GM19023 (cell line): ENCODE results near the gene PIEZO1.

ENCODE experiments used
- ATAC-seq: cut with Tn5 transposase; IDR thresholded peaks from one replicate; pipeline ENCODE4 v1.9.1; 2021; ENCODE audit warnings: mild to moderate bottlenecking, moderate library complexity; ENCODE audit not compliant: unreplicated experiment

PIEZO1 gene

DNA sequence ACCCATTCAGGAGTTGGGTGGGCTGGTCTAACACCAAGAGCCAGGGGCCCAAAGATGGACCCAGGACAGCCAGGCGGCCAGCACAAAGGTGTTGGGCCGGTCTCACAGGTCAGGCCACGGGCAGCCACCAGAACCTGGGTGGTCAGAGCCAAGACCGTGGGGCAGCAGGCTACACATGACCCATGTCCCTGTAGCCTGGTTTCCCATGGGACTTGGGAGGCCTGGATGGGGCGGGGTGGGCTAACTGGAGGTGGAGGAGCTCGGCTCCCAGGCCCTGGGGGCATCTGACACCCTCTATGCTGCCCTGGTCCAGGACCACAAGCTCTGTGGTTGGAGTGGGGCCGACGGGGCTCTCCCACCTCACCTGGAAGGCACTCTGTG lies 61.5 kb downstream of the PIEZO1 start:
- no peak for ATAC-seq

DNA sequence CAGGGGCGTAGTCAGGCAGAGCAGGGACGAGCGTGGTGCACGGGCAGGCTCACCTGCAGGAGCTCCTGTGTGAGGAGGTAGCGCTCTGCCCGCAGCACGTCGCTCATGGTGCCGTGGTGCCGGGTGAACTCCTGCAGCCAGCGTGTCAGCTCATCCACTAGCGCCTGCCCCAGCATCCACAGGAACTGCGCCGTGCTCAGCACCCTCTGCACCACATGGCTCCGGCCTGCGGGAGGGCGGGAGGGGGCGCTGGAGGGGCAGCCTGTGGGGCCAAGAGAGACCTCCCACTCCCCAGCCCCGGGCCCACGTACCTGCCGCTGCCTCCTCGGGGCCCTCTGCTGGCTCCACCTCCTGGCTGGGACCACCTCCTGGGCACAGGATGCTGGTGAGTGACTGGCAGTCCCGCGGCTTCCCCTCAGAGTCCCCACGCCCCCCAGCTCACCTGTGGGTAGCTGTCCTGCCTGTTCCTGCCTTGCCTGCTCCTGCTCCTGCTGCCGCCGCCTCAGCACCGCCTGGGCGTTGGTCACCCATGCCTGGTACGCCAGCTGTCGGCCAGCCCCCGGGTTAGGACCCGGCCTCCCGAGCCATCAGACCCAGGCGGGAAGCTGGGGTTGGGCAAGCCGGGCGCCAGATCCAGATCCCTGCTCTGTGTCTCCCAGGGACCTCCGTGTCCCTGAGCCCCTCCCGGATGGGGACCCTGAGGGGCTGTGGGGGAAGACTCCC lies 62.1 kb downstream of the PIEZO1 start:
- no peak for ATAC-seq

DNA sequence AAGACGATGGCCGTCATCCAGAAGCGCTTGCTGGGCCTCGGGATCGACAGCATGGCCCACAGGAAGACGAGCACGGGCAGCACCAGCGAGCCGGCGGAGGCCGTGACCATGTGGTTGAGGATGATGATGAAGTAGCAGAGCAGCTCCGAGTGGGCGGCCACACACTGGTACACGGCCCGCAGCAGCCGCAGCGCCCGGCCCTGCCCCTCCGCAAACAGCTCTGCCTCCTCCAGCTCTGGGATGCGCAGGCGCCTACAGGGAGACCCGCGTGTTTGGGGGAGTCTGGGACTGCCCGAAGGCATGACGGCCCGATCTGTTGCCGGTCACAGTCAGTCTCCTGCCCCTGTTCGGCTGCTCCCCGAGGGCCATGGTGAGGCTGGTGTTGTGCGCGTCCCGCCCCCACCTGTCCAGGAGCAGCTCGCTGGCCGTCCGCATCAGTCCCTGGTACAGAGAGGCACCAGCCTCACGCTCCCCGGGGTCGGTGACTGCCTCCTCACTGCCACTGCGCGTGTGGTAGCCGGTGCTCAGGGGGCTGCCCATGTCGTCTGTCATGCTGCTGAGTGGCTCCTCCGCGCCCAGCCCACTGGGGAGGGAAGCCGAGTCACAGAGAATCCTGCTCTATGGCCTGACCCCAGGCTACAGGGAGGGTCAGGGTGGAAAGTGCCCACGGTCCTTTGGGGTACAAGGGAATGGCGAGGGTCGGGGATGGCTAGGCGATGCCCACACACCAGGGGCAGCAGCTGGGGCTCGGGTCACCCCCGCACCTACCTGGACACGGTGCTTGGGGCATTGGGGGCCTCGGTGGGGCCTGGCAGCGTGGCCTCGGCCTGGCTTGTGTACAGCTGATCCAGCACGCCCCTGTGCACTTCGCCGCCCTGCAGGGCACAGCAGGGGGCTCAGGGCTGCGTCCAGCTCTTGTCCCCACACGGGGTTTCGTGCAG lies 62.9 kb downstream of the PIEZO1 start:
- no peak for ATAC-seq

DNA sequence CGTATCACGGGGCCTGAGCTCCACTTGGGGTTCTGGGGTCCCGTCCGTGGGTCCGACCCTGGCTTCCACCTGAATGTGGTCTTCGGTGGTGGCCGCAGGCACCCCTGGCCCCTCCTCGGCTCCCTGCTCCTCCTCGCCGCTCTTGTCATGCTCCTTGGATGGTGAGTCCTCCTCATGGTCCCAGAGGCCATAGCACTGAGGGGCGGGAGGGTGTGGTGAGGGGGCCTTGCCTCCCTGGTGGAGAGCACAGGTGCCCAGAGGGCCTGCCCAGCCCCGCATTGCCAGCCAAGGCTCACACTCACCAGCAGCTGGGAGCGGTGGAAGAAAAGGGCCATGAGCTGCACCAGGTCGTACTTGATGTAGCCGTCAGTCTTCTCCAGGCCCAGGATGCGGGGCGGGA lies 63.8 kb downstream of the PIEZO1 start:
- no peak for ATAC-seq

DNA sequence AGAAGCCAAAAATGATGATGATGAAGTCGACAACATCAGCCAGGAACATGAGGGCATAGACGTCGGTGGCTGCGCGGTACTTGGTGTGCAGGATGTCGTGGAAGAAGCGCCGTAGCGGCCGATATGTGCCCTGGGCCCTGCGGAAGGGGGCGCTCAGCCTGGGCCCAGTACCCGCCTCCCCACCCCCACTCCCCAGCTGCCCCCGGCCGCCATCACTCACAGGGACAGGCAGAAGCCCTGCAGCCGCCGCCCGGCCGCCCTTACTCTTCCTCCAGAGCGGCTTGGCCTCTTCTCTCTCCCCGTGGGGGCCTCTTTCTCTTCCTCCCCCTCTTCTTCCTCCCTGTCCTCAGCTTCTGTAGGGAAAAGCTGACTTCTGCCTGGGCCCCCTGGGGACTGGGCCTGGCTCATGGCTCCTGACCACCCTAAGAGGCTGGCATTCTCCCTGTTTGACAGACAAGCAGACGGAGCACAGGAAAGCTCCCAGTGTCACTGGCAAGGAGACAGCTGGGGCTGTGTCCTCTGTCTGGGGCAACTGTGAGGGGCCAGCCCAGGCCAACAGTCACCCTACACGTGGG lies 64.5 kb downstream of the PIEZO1 start:
- ATAC-seq = no peak

DNA sequence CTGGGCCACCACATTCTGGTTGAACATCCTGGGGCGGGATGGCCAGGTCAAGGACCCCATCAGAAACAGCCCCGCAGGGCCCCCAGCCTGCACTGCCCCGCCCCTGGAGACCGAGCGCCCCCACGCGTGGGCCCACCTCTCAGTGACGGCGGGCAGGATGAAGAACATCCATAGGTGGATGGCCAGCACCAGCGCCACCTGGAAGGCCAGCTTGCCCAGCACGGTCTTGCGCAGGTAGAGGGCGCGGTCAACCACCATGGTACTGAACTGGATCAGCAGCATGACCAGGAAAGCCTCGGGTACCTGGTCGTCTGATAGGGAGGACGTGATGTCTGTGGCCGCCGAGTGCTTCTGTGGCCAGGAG lies 65.1 kb downstream of the PIEZO1 start:
- no peak for ATAC-seq

DNA sequence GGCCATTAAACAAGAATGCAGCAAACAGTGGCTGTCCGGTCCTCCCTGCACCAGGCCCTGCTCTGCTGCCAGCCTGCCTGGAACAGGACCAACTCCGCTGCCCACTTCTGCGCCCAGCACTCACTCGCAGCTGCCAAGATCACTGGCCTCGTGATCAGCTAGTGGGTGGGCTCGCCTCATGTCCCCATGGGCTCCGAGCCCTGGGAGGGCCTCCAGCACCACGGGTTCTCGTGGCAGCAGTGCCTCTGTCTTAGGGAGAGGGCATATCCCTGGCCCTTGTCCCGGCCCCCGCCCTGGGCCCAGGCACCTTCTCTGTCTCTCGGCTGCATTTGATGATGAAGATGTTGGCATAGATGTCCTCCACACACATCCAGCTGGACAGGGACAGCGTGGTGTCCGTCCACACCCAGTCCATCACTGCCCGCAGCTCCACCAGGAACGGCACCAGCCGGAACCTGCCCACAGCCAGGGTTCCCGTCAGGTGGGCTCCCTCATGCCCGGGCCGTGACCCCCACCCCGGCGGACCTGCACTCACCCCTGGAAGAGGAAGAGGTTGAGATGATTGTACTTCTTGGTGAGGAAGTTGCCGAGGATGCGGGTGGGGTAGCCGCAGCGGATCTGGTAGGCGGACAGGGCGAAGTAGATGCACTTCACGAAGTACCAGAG lies 65.6 kb downstream of the PIEZO1 start:
- ATAC-seq = no peak

DNA sequence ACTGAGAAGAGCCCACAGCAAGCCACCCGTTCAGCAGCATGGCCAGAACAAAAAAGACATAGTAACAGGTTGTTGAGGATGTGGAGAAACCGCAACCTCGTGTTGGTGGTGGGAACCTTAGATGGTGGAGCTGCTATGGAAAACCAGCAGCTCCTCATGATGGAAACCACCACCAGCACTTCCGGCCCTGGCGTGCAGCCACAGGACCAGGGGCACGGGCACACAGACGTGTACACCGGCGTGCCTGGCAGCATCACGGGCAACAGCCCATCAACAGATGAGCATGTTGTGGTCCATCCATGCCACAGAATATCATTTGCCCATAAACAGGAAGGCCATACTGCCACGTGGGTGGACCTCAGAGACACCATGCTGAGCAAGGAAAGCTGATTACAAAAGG lies 66.8 kb downstream of the PIEZO1 start:
- no peak for ATAC-seq

DNA sequence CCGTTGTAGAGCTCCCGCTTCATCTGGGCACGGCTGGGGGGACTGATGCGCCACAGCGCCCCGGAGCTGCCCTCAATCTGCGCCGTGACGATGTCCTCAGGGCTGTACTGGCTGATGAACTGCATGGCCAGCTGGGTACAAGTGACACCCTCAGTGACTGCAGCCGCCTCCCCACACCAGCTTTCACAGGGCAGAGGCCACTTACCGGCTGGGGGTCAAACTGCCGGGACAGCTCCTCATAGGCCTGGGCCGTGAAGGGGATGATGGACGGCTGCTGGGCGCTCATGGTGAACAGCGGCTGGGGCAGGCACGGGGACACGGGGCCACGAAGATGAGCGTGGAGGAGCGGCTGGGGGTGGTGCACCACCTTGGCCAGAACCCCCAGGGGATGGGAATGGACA lies 68.4 kb downstream of the PIEZO1 start:
- no peak for ATAC-seq

DNA sequence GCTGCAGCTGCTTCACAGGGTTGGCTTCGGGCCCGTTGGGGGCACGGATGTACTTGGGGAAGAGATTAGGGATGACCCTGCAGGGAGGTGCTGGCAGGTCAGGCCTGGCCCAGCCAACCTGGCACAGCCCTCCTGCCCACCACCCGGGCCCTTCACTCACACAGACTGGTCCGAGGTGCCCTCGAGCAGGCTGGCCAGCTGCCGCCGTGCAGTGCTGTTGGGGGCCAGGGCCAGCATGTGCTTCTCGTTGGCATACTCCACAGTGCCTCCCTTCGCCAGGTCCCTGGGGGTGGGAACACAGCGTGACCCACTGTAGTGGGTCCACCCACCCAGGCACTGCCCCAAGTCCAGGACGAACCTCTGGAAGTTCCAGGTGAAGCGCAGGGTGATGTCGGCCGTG lies 68.8 kb downstream of the PIEZO1 start:
- no peak for ATAC-seq

DNA sequence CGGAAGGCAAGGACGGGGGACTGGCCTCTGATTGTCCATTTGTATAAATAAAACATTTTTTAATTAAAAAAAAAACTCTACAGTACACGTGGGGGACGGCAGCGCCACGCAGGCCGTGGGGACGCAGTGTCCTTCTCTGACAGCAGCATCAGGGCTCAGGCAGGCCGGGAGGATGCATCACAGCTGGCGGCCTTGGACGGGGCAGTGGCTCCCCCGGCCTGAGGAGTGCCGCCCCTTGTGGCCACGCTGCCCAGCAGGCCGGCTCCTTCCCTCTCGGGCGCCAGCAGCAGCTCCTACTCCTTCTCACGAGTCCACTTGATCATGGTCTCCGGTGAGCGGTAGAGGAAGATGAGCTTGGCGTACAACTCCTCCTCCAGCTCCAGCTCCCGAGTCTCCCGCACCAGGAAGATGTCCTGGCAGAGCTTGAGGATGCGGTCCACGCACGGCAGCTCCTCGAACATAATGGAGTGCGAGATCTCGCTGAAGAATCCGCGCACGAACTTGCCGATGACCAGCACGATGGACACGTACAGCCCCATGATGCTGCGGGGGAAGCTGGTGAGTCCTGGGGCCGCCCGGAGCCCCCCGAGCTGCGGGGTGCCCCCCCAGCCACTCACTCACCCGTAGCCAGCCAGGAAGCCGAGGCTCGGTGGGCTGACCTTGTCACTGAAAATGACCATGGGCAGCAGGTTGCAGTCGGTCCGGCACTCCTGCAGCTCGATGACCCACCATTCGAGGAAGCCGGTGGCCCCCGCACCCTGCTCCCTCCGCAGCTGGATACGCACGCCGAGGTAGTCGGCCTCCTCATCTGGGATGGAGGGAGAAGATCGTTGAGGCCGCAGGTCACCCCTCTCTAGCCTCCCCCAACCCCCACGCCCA lies 69.5 kb downstream of the PIEZO1 start:
- no peak for ATAC-seq

DNA sequence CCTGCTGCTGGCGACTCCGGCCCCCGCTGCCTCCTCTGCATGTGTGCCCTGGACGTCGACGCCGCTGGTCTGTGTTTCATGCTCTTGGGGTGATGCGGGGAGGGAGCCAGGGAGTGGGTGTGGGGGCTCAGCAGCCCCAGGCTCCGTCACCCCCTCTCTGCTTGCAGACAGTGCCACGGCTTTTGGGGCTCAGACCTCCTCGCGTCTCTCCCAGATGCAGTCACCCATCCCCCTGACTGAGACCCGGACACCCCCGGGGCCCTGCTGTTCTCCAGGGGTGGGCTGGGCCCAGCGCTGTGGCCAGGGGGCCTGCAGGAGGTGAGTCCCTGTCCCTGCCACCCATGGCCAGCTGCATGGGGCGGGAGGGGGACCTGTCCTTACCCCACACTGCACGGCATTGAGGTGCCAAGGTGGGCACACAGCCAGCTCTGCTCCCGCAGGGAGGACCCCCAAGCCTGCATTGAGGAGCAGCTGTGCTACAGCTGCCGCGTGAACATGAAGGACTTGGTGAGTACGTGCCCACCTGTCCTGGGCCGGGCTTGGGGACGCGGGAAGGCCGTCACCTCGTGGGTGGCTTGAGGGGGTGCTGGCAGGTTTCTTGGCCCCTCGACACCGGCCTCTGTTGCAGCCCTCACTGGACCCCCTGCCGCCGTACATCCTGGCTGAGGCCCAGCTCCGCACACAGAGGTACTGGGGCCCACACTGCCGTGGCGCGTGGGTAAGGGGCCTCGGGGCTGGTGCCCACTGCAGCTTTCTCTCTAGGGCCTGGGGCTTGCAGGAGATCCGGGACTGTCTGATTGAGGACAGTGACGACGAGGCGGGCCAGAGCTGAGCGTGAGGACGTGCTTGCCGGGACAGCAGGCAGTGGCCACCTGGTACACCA lies 70.4 kb downstream of the PIEZO1 start:
- ATAC-seq = no peak

DNA sequence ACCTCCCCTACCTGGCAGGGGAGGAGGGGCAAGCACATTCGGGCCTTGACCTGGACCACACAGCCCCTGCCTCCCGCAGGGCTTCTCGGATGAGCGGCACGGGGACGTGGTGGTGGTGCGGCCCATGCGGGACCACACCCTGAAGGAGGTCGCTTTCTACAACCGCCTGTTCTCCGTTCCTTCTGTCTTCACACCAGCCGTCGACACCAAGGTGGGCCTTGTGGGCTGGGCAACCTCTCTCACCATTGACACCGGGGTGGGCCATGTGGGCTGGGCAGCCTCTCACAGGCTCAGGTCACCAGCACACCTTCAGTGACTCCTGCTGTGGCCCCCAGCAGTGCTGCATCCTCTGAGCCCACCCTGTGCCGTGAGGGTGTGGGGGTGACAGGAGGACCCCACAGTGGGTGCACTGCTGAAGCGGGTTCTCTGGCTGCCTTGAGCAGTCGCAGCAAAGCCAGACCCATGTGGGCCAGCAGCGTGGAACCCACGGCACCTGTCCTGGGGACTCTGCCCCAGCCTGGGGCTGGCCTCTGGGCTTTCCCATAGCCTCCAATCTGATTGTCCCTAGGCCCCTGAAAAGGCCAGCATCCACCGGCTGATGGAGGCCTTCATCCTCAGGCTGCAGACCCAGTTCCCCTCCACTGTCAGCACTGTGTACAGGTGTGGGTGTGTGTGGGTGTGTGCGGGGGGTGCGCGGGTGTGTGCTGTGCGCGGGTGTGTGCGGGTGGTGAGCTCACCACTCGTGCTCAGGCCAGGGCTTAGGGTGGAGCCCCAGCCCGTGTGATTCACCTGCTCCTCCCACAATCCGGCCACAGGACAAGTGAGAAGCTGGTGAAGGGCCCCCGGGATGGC lies 71.2 kb downstream of the PIEZO1 start:
- no peak for ATAC-seq

DNA sequence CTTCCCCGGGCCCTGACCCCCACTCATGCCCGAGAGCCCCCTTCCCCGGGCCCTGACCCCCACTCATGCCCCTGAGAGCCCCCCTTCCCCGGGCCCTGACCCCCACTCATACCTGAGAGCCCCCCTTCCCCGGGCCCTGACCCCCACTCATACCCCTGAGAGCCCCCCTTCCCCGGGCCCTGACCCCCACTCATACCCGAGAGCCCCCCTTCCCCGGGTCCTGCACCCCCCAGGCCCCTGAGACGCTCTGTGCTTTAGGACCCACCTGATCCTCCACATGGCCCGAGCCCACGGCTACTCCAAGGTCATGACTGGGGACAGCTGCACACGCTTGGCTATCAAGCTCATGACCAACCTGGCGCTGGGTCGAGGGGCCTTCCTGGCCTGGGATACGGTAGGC lies 72.0 kb downstream of the PIEZO1 start:
- no peak for ATAC-seq

DNA sequence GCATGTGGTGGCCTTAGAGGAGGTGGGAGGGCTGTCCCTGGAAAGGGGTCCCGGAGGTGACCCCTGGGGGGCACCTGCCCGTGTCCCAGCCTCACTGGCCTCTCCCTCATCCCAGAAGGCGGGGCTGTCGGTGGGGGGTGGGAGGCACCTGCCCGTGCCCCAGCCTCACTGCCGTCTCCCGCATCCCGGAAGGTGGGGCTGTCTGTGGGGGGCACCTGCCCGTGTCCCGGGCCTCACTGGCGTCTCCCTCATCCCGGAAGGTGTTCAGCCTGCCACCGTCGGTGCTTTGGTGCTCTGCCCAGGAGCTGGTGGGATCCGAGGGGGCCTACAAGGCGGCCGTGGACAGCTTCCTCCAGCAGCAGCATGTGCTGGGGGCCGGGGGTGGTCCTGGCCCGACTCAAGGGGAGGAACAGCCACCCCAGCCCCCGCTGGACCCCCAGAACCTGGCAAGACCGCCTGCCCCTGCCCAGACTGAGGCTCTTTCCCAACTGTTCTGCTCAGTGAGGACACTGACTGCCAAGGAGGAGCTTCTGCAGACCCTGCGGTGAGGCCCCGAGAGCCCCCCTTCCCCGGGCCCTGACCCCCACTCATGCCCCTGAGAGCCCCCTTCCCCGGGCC lies 72.5 kb downstream of the PIEZO1 start:
- no peak for ATAC-seq

DNA sequence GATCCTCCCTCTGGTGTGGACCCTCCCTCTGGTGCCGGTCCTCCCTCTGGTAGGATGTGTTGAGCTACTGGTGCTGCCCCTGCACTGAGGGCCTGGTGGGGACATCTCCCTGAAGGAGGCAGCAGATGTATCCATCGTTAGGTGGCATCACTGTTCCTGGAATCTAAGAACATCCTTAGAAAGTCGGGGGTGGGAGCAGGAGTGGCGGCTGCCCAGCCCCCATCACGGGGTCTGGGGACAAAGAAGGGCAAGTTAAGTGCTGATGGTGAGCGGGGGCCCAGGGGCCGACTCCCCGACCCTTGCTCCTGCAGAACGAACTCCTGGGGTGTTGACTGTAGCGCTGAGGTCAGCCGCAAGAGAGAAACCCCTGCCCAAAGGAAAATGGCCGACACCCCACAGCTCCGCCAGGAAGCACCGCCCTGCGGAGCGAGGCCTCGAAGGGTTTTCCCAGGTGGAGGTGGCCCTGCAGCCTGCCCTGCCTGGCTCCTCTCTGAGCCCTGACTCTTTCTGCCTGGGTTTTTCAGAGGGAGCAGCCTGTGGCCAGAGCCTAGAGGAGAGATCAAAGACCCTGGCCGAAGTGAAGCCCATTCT lies 73.2 kb downstream of the PIEZO1 start:
- ATAC-seq = no peak

DNA sequence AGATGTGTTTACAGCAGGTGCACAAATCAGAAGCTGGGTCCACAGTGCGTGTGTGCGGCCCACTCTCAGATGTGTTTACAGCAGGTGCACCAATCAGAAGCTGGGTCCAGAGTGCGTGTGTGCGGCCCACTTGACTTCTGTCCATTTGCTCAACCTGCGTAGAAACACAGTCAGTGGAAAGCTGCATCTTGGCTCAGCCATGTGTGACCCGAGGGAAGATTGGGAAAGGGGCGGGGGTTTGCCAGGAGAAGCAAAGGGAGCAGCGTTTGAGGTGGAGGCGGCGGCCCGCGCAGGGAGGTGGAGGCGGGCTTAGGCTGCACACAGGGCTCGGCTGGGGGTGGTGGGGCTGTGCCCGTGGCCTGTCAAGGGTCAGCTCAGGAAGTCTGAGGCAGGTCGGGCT lies 74.5 kb downstream of the PIEZO1 start:
- ATAC-seq = no peak
